Mammary epithelial cell (primary cell): ENCODE results near the gene THAP4.

Experiments used
- CTCF ChIP-seq, 2 donors: IDR thresholded peaks in 1 of 2; conservative IDR thresholded peaks in 1 of 2; 2 replicates each; pipeline ENCODE4 v1.5.1; 2011 to 2012; ENCODE audit warnings: inconsistent platforms in 2 of 2, low read length in 2 of 2, mild to moderate bottlenecking in 2 of 2, control low read depth in 1 of 2, low read depth in 1 of 2; ENCODE audit not compliant: insufficient read depth in 1 of 2; ENCODE audit errors: extremely low read depth in 1 of 2
- EZH2 ChIP-seq: IDR thresholded peaks from 2 replicates; pipeline ENCODE4 v1.6.1; 2012; ENCODE audit warnings: low read length, inconsistent platforms, borderline replicate concordance

- TF ChIP-seq CTCF (conservative IDR thresholded peaks at IDR 0.05 in 1 of 2, IDR thresholded peaks at IDR 0.05 in 1 of 2; ENCODE audit: extremely low read depth in 1 of 2, insufficient read depth in 1 of 2, low read depth in 1 of 2, low read length in 2 of 2) (no peak), EZH2 (no peak)
Observed at GRCh38 chr2:241546771-241547498, 90.0 kb downstream of the THAP4 start.
